ENCODE data around the gene ZNF766.
"Not testable (repeated sequence)": the region's sequence is repeated elsewhere in the genome, so short reads cannot be mapped to it uniquely, and the experiment has no call there.

ZNF766 gene

GRCh38 chr19:52269338-52270261 lies at the start of gene ZNF766:
TSS of gene ZNF766 (plus strand) at chr19:52269587. CDS start at chr19:52269614, 27 bp downstream.
- peak; percentile 91 for DNase-seq

GRCh38 chr19:52219611-52220010 lies 49.8 kb upstream of the ZNF766 start:
- no peak for DNase-seq

- no peak for DNase-seq
Measured at GRCh38 chr19:52221031-52221430, 48.4 kb upstream of the ZNF766 start.

GRCh38 chr19:52221831-52222375 lies 47.5 kb upstream of the ZNF766 start:
- peak; percentile 3 for DNase-seq

- DNase-seq = no peak
Measured at GRCh38 chr19:52224211-52224610, 45.2 kb upstream of the ZNF766 start.

- no peak for DNase-seq
Measured at GRCh38 chr19:52226652-52227051, 42.7 kb upstream of the ZNF766 start.

GRCh38 chr19:52227196-52227940 lies 42.0 kb upstream of the ZNF766 start:
- no peak for DNase-seq

GRCh38 chr19:52227980-52228379 lies 41.4 kb upstream of the ZNF766 start:
- no peak for DNase-seq

- no peak for DNase-seq
Measured at GRCh38 chr19:52229524-52229923, 39.9 kb upstream of the ZNF766 start.

- DNase-seq = no peak
Measured at GRCh38 chr19:52230685-52231084, 38.7 kb upstream of the ZNF766 start.

- DNase-seq = peak; percentile 4
Measured at GRCh38 chr19:52231154-52231910, 38.1 kb upstream of the ZNF766 start.

- DNase-seq = no peak
Measured at GRCh38 chr19:52234406-52234805, 35.0 kb upstream of the ZNF766 start.

GRCh38 chr19:52237197-52237596 lies 32.2 kb upstream of the ZNF766 start:
- no peak for DNase-seq

GRCh38 chr19:52237771-52238400 lies 31.5 kb upstream of the ZNF766 start:
- peak; percentile 10 for DNase-seq

- no peak for DNase-seq
Measured at GRCh38 chr19:52244021-52244420, 25.4 kb upstream of the ZNF766 start.

- no peak for DNase-seq
Measured at GRCh38 chr19:52248241-52248640, 21.1 kb upstream of the ZNF766 start.

GRCh38 chr19:52258426-52258825 lies 11.0 kb upstream of the ZNF766 start:
- DNase-seq = peak; percentile 7

GRCh38 chr19:52265556-52265955 lies 3.8 kb upstream of the ZNF766 start:
- DNase-seq = not testable (repeated sequence)

GRCh38 chr19:52270266-52270885 lies 989 bp downstream of the ZNF766 start:
- no peak for DNase-seq

GRCh38 chr19:52273301-52273700 lies 3.9 kb downstream of the ZNF766 start:
- DNase-seq = no peak

GRCh38 chr19:52274191-52274590 lies 4.8 kb downstream of the ZNF766 start:
- no peak for DNase-seq

GRCh38 chr19:52275988-52276387 lies 6.6 kb downstream of the ZNF766 start:
- no peak for DNase-seq

Data from kidney glomerular epithelial cell (primary cell).